Heart left ventricle (tissue), 16 donors: Measurements from ENCODE around the gene EIF4E3. TPM values are rescaled to one million over a fixed set of nuclear protein-coding genes. Genes with fewer than 3 reads are reported as not detected.
A peak's percentile ranks its signal among the peaks of the same experiment; 100 is the strongest.

Source experiments
- ATAC-seq, 4 donors: fragments of 200-7000 bp; cut with Tn5 transposase; one replicate each; pipeline ENCODE4 v1.9.1; 2020 to 2022; ENCODE audit warnings: moderate library complexity in 4 of 4, mild to moderate bottlenecking in 3 of 4, moderate number of reproducible peaks in 1 of 4
- DNase-seq, 5 donors: peaks; one replicate each; pipeline ENCODE4 v3.0.0-alpha.2; 2020
- H3K27ac ChIP-seq, 12 donors: fragments of 200-600 bp; sonication (generic) in 4 of 12; one replicate each; pipeline versions ENCODE4 v1.5.0 to v1.8.0; 2016 to 2022; ENCODE audit warnings: mild to moderate bottlenecking in 2 of 12
- H3K27me3 ChIP-seq, 9 donors: fragments of 200-600 bp; sonication (generic) in 2 of 9; one replicate each; pipeline versions ENCODE4 v1.5.1 to v1.8.0; 2016 to 2022; ENCODE audit warnings: mild to moderate bottlenecking in 3 of 9
- H3K36me3 ChIP-seq, 9 donors: fragments of 200-600 bp; sonication (generic) in 2 of 9; one replicate each; pipeline versions ENCODE4 v1.5.0 to v1.8.0; 2018 to 2022; ENCODE audit warnings: mild to moderate bottlenecking in 2 of 9
- H3K4me1 ChIP-seq, 12 donors: fragments of 200-600 bp; sonication (generic) in 4 of 12; one replicate each; pipeline versions ENCODE4 v1.5.0 to v1.8.0; 2016 to 2022; ENCODE audit warnings: mild to moderate bottlenecking in 3 of 12
- H3K4me3 ChIP-seq, 12 donors: fragments of 200-600 bp; sonication (generic) in 4 of 12; one replicate each; pipeline versions ENCODE4 v1.5.0 to v1.8.0; 2017 to 2022; ENCODE audit warnings: mild to moderate bottlenecking in 9 of 12, moderate library complexity in 4 of 12
- H3K9me3 ChIP-seq, 12 donors: fragments of 200-600 bp; sonication (generic) in 4 of 12; one replicate each; pipeline versions ENCODE4 v1.5.0 to v1.8.0; 2016 to 2022; ENCODE audit warnings: mild to moderate bottlenecking in 1 of 12
- CTCF ChIP-seq, 12 donors: fragments of 200-600 bp; sonication (generic) in 4 of 12; IDR thresholded peaks; one replicate each; pipeline versions ENCODE4 v1.5.0 to v1.8.0; 2018 to 2022; ENCODE audit warnings: antibody characterized with exemption in 12 of 12, mild to moderate bottlenecking in 5 of 12
- POLR2A ChIP-seq, 2 donors: fragments of 450-650 bp; IDR thresholded peaks; one replicate each; pipeline ENCODE4 v1.6.1; 2017; ENCODE audit warnings: antibody characterized with exemption in 2 of 2, mild to moderate bottlenecking in 2 of 2, moderate library complexity in 2 of 2
- WGBS, 4 donors: extraction: QIAGEN DNeasy Blood & Tissue Kit in 2 of 4; methylation state at CpG; one replicate each; pipeline versions ENCODE4 v1.1.5 to v1.1.7; 2013 to 2018; 5-methylcytosine and 5-hydroxymethylcytosine counted together
- intact Hi-C, 10 donors: fragments of 100-400 bp; cut with DNase I; formaldehyde crosslinking; loops; one replicate each; pipeline versions ENCODE4 v1.11.1 to v1.14.2; 2022
- polyA plus RNA-seq, 2 donors: library from polyadenylated mRNA; stranded (reverse); fragments of 200-250 nt; gene quantifications; one replicate each; pipeline ENCODE4 v1.2.3, GENCODE V29; 2013
- total RNA-seq, 9 donors: library from RNA; depleted of rRNA in 2 of 9; stranded (reverse); fragments of >200 nt in 2 of 9; fragmentation: NEBNext Ultra II Directional in 3 of 9; extraction: Animal tissue kit (Norgen Biotek cat#: 25700) in 3 of 9; gene quantifications; one replicate each; pipeline versions ENCODE4 v1.1.0 to v1.2.4, GENCODE V29; 2016 to 2023
- donor health status: ischemic (EF 13 %, LVEDD 7.1; RV severe dilation, severe dysfunction).
- donor health status: healthy with polysubstance abuse.
- donor health status: DM: no; HTN: yes; CAD: no.
- donor health status: DM: no; HTN: no; CAD: no.
- donor health status: ischemic (EF 25% LVEDD 6.9; RV normal size, moderate dysfunction).
- donor health status: ischemic (EF 25% LVEDD 5.7; RV mildly dilated, moderate dysfunction).
- donor health status: healthy.
- donor health status: DM: yes; HTN: yes; CAD: no.
- donor health status: ischemic (EF 35%, LVEDD 5.7; RV mildly dilated, moderate dysfunction).
- donor health status: nonischemic (EF 11% LVEDD 7.7; RV severe dilation, severe dysfunction).
- donor health status: DM: yes; HTN: yes; CAD: no.
- donor health status: PGD.
- donor health status: ischemic (EF 29% LVEDD 5.4; RV normal size, mild dysfunction).
- donor health status: nonischemic (EF 23%, LVEDD 6.1; RV moderate dilation, normal function).

EIF4E3 gene
- total and polyA plus RNA-seq, 11 donors: 18.4 to 53.0 (median 45.4) TPM

- DNase-seq (no peak), ATAC-seq (peak in 2 of 4 donors; percentile 47 to 58)
- H3K36me3 ChIP-seq: peaks cover 0 to 28% (median 10%) of the 10 kb centered on the region in 9 donors
- no peak overlapping the region for H3K4me3 ChIP-seq
- 24 to 53% (median 33%) methylated on average over 1 of the region's 1 CpG for WGBS, 4 donors
- peaks cover 0 to 44% (median 6%) of the 10 kb centered on the region in 12 donors for H3K4me1 ChIP-seq
- intact Hi-C loops: loop anchor here in 5 of 10 donors (2.0 to 10.0 kb wide), 5 partner anchors 146 to 1114 kb away; no protein-coding TSS in a partner anchor
- H3K9me3 ChIP-seq: no peaks in the 10 kb centered on the region
- H3K27ac ChIP-seq: no peak overlapping the region
- TF ChIP-seq CTCF (IDR thresholded peaks at IDR 0.05): peak; percentile 45 to 74 (median 58)
- no peak for TF ChIP-seq POLR2A (IDR thresholded peaks at IDR 0.05)
- H3K27me3 ChIP-seq: no peaks in the 10 kb centered on the region
Observed at GRCh38 chr3:71710906-71711494, 14.2 kb downstream of the EIF4E3 start.

- Histone ChIP-seq H3K9me3 (no peaks in the 10 kb centered on the region), H3K4me3 (no peak overlapping the region), H3K27ac (no peak overlapping the region), H3K4me1 (peaks cover 0 to 39% (median 5%) of the 10 kb centered on the region in 12 donors), H3K27me3 (no peaks in the 10 kb centered on the region), H3K36me3 (peaks cover 0 to 28% (median 11%) of the 10 kb centered on the region in 9 donors)
- intact Hi-C loops: loop anchor here in 5 of 10 donors (2.0 to 10.0 kb wide), 5 partner anchors 147 to 1115 kb away; no protein-coding TSS in a partner anchor
- peak in 1 of 4 donors; percentile 27 for ATAC-seq
- 86 to 93% (median 87%) methylated on average over 9 of the region's 9 CpGs for WGBS, 4 donors
- TF ChIP-seq POLR2A (IDR thresholded peaks at IDR 0.05): no peak
- TF ChIP-seq CTCF (IDR thresholded peaks at IDR 0.05): no peak
- DNase-seq: no peak
Observed at GRCh38 chr3:71709908-71710511, 15.2 kb downstream of the EIF4E3 start.

- DNase-seq (peak in 1 of 5 donors; percentile 37), ATAC-seq (peak; percentile 63 to 83 (median 66))
- intact Hi-C loops: no loop called here
- peaks cover 0 to 28% (median 11%) of the 10 kb centered on the region in 9 donors for H3K36me3 ChIP-seq
- H3K27me3 ChIP-seq: no peaks in the 10 kb centered on the region
- peaks cover 0 to 47% (median 9%) of the 10 kb centered on the region in 12 donors for H3K4me1 ChIP-seq
- 44 to 65% (median 59%) methylated on average over 7 of the region's 7 CpGs for WGBS, 4 donors
- TF ChIP-seq CTCF (IDR thresholded peaks at IDR 0.05) (no peak), POLR2A (IDR thresholded peaks at IDR 0.05) (no peak)
- no peaks in the 10 kb centered on the region for H3K9me3 ChIP-seq
- peak overlapping the region in 1 of 12 donors; percentile 5 for H3K27ac ChIP-seq
- no peak overlapping the region for H3K4me3 ChIP-seq
Observed at GRCh38 chr3:71708476-71709105, 16.6 kb downstream of the EIF4E3 start.

GRCh38 chr3:71707595-71707994, 17.6 kb downstream of the EIF4E3 start:
- Histone ChIP-seq H3K4me3 (no peak overlapping the region), H3K27ac (no peak overlapping the region), H3K36me3 (peaks cover 0 to 28% (median 16%) of the 10 kb centered on the region in 9 donors), H3K27me3 (no peaks in the 10 kb centered on the region), H3K9me3 (no peaks in the 10 kb centered on the region), H3K4me1 (peaks cover 0 to 57% (median 11%) of the 10 kb centered on the region in 12 donors)
- DNase-seq: no peak
- intact Hi-C loops: no loop called here
- TF ChIP-seq POLR2A (IDR thresholded peaks at IDR 0.05) (no peak), CTCF (IDR thresholded peaks at IDR 0.05) (no peak)
- no peak for ATAC-seq
- 92 to 97% (median 94%) methylated on average over 5 of the region's 5 CpGs for WGBS, 4 donors
